ENCODE results near the gene CSRNP3.

Gene CSRNP3

GRCh38 chr2:165593081-165593480, 123.6 kb downstream of the CSRNP3 start:
- no peak for DNase-seq

DNA sequence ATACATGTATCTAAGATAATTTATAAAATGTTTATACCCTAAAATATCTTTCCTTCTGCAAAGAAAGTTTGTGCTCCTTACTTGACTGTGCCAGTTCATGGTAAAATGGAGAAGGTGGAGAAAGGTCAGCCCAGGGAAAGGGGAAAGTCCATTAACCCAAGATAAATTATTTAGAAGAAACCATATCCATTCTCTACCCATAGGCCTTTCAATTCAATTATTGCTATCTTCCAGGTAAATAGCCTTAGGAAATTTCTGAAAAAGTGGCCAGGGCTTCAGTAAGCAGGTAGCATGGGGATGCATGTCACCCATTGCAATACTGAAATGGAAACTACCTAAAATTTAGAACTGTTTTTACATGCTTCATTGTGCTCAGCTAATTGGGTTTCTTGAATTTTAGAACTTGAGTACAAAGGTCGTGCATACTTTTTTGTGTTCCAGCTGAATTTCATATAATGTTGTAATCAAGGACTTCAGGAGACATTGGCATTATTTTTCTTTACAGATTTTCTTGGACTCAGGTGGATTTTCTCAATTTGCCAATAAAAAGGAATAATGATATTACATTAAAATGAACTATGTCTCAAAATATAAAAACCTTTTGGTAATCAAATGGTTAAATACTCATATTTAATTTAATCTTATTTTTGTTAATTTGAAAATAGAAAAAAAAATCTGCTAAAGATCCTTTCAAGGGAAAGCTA, 124.9 kb downstream of the CSRNP3 start:
- no peak for DNase-seq

GRCh38 chr2:165594935-165595255, 125.4 kb downstream of the CSRNP3 start:
- DNase-seq, result no peak

DNA sequence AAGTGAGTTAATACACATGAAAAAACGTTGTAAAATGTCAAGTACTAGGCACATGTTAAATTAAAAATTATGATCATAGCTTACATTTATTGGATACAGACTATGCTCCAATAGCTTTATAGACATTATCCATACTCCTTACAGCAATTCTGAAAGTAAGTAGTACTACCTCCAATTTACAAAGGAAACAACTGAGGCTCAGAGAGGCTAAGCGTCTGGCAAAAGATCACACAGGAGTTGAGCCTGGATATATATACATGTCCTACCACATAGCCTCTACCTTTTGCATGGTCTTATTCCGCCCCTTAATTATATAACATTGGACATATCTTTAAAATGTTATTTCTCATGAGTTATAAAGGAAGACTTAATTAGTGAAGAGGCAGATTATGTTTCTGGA, 127.3 kb downstream of the CSRNP3 start:
- DNase-seq, result no peak

- DNase-seq, result no peak
These were observed 131.8 kb downstream of the CSRNP3 start for GRCh38 chr2:165601065-165601830.

- DNase-seq, result no peak
These were observed 132.5 kb downstream of the CSRNP3 start for GRCh38 chr2:165601928-165602521.

GRCh38 chr2:165609672-165610071, 140.2 kb downstream of the CSRNP3 start:
- no peak for DNase-seq

- no peak for DNase-seq
These were observed 141.1 kb downstream of the CSRNP3 start for GRCh38 chr2:165610591-165611029.

DNA sequence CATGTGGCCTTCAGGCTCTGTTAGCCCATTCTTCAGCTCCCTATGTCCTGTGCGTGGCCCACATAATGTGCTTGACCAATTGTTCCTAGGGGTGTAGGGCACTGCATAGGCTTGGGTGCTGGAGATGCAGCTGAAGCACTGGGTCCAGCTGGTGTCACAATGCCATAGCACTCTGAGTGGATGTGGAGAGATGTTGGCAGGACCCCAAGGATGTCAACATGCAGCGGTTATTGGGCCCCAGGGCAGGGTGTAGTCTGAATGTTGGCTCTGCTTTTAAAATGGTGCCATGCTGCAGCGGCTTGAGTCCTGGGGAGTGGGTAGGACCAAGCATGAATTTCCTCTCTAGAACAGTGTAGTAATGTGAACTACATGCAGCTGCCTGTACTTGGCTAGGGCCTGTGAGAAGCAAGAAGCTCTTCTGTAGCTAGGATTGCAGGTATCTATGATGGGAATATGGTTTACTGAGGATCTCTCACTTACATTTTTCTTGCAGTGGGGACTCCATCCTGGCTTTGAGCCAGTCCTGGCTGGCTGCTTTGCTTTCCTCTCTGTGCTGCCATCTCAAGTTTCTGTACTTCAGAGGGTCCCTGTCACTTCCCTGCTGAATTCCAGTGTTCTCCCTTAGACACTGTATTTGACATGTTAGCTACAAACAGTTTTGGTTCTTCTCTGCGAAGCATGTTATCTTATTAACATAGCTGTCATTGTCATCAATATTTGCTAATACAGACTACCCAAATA, 148.4 kb downstream of the CSRNP3 start:
- no peak for DNase-seq

GRCh38 chr2:165618806-165619205, 149.3 kb downstream of the CSRNP3 start:
- DNase-seq, result peak; percentile 4

DNA sequence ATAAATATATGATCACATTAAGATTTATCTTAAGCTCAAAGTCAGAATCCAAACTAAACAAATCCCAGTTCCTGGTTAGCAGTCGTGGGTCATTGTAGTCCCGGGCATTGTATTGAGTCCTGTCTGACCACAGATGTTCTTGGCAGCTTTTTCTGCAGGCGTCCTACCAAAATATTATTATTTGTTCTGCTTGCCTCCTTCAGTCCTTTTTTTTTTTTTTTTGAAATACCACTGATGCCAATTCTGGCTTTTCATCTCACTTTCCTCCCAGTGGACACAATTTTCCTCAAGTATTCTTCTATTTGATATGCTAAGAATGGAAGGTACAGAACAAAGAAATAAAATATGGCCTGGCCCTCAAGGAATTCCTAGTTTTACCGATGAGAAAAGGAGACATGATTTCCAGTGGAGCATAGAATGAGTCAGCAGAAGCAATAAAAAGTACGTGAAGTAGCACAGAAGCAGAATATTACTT, 151.6 kb downstream of the CSRNP3 start:
- peak; percentile 5 for DNase-seq

DNA sequence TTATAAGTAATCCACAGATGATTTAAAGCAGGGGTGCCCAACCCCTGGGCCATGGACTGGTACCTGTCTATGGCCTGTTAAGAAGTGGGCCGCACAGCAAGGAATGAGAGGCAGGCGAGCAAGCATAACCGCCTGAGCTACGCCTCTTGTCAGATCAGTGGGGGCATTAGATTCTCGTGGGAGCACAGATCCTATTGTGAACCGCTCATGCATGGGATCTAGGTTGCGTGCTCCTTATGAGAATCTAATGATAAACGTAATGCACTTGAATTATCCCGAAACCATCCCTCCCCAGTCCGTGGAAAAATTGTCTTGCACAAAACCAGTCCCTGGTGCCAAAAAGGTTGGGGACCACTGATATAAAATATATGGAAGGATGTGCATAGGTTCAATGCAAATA, 153.7 kb downstream of the CSRNP3 start:
- DNase-seq, result no peak

- DNase-seq, result no peak
These were observed 154.4 kb downstream of the CSRNP3 start for GRCh38 chr2:165623783-165624469.

DNA sequence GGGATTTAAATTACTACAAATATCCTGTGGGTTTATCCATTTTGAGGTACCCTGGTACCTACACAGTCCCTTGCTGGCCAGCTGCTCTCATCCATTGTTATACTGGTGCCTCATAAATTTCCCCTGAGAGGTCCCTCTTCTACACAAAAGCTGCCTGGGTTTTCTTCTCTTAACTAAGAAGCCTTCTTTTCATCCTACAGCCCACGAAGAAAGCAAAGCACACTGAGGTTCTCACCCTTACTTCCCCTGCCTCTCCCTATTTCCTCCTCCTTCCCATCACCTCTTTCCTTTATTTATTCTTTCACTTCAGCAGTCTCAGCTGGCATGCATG, 154.9 kb downstream of the CSRNP3 start:
- no peak for DNase-seq

GRCh38 chr2:165627470-165627869, 158.0 kb downstream of the CSRNP3 start:
- DNase-seq, result no peak

- no peak for DNase-seq
These were observed 160.3 kb downstream of the CSRNP3 start for GRCh38 chr2:165629776-165630175.

DNA sequence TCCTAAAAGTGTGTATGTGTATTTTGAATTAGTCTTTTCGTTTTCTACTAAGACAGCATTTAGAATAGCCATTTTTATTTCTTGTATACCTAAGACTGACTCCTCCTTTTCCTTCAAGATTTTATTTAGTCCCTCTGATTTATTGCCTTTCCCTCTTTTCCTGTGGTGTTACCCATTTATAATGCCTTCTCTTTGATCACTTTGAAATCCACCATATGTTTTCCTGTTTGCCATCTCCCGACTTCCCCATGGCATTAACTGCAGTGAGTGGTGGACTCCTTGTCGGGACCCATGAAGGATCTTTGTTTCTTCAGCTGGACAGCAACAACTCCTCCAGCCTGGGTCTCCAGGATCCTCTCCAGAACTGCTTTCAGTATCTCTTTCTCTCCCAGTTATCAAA, 160.7 kb downstream of the CSRNP3 start:
- no peak for DNase-seq

- DNase-seq, result peak; percentile 13
These were observed 161.6 kb downstream of the CSRNP3 start for GRCh38 chr2:165631089-165631488.

DNA sequence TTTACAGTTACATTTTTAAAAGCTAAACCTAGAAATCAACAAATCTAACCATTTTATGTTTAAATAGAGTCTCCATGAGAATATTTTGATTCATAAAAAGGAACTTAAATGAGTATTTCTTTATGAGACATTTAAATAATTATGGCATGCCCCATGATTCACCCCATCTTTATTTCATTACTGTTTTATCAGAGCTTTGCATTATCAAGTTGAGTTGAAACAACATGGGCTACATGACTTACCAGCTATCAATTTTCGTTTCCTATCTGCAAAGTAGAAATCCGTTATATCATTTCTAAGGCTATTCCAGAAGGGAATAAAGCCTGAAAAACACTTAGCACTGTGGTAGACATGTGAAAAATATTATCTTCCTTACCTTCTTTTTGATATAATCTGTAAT, 163.1 kb downstream of the CSRNP3 start:
- no peak for DNase-seq

- DNase-seq, result no peak
These were observed 163.9 kb downstream of the CSRNP3 start for GRCh38 chr2:165633431-165633830.

DNA sequence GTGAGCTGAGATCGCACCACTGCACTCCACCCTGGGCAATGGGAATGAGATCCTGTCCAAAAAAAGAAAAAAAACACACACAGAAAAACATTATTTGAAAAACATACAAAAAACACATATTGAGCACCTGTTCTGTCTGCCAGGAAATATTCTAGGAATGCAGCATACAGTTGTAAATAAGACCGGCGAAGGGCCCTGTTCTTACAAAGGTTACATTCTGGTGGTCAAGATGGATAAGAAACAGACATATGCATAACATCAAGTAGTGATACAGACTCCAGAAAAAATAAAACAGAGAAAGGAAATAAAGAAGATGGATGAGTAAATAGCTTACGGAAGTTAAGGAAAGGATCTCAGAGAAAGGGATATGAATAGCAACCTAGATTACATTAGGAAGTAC, 164.8 kb downstream of the CSRNP3 start:
- DNase-seq, result no peak

- peak; percentile 61 for DNase-seq
These were observed 165.4 kb downstream of the CSRNP3 start for GRCh38 chr2:165634855-165635254.

DNA sequence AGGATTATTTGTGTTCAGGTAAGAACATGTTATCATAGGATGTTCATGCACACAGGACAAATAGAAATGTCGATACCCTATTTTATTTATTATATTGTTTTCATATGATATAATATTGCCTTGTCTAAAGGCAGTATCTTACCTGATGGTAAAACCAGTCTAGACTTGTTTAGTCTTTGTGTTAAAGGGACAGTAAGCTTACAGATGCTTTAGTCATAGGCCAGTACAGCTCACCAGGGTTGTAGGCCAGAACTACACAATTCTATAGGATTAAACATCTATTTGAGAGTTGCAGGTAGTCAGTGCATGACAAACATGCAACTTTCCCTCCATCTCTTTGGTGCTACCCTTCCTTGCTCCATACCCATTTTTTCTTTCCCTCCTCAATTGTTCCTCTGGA, 166.0 kb downstream of the CSRNP3 start:
- no peak for DNase-seq
